ENCODE data around the gene EIF4EBP3.

Gene EIF4EBP3

DNA sequence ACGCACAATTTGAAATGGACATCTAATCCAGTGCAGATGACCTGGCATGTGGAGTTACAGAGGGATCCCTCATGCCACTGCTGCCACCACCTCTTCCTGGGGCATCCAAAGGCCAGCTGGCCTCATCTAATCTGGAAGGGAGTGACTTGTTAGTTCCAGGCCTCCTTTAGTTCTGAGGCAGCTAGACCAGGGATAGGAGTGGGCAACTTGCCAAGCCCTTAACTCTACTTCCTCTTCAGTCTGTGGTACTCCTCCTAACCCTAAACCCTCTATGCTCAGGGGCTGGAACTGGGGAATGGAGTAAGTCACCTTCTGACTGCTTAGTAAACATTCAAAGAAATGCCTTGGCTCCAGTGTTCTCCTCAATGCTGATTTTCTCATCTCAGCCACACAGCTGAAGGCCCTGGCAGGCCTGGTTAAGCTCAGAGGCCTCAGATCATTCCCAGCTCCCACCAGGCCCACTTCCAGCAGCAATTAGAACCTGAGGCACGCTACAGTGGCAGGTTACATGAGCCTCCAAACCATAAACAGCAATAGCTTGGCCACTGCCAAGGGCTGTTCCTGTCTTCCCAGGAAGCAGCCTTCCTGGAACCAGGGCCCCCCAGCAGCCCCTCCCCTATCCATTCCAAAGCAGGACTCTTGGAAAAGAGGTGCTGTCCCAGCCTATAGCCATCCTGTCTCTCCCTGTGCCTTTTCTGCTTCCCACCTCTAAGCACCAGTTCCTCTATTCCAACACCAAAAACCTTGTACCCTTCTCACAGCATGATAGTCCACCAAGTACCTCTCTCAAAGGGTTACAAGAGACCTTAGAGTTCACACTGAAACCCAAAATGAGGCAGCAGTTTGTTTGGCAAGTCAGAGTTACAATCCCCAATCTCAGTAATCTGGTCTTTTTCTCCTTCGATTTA lies 2.0 kb downstream of the EIF4EBP3 start:
- peak overlapping the region; percentile 89 for H3K27ac ChIP-seq
- TF ChIP-seq, protein P1, sequence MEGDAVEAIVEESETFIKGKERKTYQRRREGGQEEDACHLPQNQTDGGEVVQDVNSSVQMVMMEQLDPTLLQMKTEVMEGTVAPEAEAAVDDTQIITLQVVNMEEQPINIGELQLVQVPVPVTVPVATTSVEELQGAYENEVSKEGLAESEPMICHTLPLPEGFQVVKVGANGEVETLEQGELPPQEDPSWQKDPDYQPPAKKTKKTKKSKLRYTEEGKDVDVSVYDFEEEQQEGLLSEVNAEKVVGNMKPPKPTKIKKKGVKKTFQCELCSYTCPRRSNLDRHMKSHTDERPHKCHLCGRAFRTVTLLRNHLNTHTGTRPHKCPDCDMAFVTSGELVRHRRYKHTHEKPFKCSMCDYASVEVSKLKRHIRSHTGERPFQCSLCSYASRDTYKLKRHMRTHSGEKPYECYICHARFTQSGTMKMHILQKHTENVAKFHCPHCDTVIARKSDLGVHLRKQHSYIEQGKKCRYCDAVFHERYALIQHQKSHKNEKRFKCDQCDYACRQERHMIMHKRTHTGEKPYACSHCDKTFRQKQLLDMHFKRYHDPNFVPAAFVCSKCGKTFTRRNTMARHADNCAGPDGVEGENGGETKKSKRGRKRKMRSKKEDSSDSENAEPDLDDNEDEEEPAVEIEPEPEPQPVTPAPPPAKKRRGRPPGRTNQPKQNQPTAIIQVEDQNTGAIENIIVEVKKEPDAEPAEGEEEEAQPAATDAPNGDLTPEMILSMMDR (IDR thresholded peaks at IDR 0.05) = no peak
- TF ChIP-seq ZFX (IDR thresholded peaks at IDR 0.05; ENCODE audit: borderline replicate concordance) = no peak

DNA sequence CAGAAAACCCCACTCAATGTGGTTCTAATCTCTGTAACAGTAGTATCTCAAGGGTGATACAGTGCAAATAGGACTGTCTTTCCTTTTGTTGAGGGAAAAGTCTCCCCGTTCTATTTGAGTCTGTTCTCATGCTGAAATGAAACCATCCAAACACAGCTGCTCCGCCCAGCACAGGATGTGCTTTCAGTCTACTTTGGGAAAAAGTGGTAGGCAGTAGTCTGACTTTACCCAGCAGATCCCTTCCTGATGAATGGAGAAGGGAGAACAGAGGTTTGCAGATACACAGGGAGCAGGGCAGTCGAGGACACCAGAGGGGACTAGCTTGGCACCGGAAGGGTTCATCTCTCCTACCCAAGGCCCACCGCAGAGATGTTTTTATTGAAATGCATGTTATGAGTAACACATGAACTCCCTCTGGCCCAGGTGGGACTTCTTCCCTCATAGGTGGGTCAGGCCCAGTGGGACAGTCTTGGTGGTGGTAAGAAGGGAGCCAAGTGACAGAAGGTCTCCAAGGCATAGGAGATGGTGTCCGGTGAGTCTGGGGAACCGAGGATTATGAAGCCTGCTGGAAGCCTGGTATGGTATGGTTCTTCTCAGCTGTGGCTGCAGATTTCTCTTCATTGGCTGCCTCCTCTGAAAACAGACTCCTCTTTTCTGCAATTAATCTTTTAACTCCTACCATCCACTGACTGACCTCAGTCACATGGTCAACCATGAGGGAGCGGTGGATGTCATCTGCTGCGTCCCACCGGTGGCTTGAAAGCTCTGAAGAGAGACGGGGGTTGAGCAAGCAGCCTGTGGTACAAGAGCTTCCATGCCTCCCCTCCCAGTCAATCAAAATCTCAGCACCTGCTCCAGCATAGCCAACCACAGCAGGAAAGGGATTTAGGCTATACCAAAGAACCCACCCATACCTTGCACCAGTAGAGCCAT lies 3.0 kb downstream of the EIF4EBP3 start:
- no peak for TF ChIP-seq ZFX (IDR thresholded peaks at IDR 0.05; ENCODE audit: borderline replicate concordance)
- TF ChIP-seq, protein P1 (IDR thresholded peaks at IDR 0.05) = no peak
- H3K27ac ChIP-seq = peak overlapping the region; percentile 89

DNA sequence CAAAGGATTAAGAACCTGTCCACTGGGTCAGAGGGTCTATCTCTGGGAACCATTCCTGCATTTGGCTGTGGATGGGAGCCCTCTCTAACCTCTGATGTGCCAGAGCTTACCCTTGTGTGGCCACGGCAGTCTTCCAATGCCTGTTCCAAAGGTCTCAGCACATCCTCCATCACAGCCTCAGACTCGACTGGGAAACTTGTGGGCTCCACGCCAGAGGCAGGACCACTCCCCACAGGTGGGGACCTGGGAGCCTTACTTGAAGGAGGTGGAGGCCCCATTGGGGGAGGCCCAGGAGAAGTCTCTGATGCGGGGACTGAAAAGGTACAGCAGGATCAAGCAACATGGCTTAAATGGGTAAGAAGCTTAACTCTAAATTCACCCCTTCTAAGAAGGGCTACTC lies 4.4 kb downstream of the EIF4EBP3 start:
- H3K27ac ChIP-seq = peak overlapping the region; percentile 89; the same call in 1 of the 2 replicates
- TF ChIP-seq, protein P1 (IDR thresholded peaks at IDR 0.05) = no peak
- no peak for TF ChIP-seq ZFX (IDR thresholded peaks at IDR 0.05; ENCODE audit: borderline replicate concordance)

DNA sequence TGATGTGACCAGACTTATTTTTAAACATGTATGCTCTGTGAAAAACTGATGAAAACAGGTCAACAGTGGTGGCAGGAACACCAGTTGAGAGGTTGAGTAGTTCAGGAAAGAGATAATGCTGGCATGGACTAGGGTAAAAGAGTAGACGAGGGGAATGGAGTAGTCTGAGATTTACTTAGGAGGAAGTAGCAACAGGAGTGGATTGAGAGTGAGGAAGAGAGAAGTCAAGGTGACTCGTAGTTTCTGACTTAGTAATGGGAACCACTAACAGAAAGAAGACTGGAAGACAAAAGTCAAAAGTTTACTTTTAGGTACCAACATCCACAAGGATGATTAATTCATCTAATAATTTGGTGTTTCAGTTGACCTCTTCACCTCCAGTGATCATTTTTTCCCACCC lies 6.2 kb downstream of the EIF4EBP3 start:
- peak overlapping the region; percentile 42; the same call in 1 of the 2 replicates for H3K27ac ChIP-seq
- no peak for TF ChIP-seq ZFX (IDR thresholded peaks at IDR 0.05; ENCODE audit: borderline replicate concordance)
- TF ChIP-seq, protein P1 (IDR thresholded peaks at IDR 0.05) = no peak

DNA sequence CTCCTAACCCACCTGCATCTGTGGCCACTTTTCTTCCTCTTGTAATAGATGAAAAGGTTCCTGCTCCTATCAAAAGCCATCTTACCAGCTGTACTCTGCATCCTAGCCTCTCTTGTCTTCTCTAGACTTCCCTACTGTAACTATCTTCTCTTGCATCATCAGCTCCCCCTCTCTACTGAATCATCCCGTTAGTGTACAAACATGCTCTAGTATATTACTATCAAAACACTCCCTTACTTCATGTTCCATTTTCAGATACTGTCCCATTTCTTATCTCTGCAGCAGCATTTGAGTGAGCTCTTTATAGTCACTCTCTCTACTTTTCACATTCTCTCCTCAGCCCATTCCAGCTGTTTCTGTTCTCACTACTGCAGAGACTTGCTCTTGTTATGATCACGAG lies 7.0 kb downstream of the EIF4EBP3 start:
- no peak for TF ChIP-seq ZFX (IDR thresholded peaks at IDR 0.05; ENCODE audit: borderline replicate concordance)
- TF ChIP-seq, protein P1 (IDR thresholded peaks at IDR 0.05) = no peak
- peak overlapping the region; percentile 42 for H3K27ac ChIP-seq

DNA sequence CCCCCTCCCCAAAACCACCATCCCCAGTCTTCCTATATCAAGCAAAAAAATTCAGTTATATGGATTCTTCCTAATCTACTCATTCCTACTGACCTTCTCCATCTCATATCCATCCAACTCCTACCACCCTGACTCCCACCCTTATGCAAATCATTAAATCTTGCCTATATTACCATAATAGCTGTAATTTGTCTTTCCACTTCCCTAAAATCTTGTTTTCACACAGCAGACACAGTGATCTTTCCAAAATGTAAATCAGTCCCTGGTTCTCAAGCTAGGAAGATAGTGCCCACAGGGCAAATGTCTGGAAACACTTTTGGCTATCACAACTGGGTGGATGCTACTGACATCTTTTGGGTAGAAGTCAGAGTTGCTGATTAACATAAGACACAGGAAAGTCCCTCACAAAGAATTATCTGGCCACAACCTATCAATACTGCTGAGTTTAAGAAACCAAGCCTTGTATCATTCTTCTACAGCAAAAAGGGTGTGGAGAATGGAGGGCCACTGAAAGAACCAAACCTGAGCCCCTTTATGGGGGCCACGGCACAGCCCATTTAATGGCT lies 8.4 kb downstream of the EIF4EBP3 start:
- TF ChIP-seq ZFX (IDR thresholded peaks at IDR 0.05; ENCODE audit: borderline replicate concordance) = no peak
- TF ChIP-seq, protein P1 (IDR thresholded peaks at IDR 0.05) = no peak
- no peak overlapping the region; the same call in 1 of the 2 replicates for H3K27ac ChIP-seq
